IMR-90 (cell line): ENCODE data around the gene VAT1L. TPM values are rescaled to one million over a fixed set of nuclear protein-coding genes. Genes with fewer than 3 reads are reported as not detected.

Experiments used
- ATAC-seq: fragments of 200-7000 bp; cut with Tn5 transposase; 2 replicates; pipeline ENCODE4 v1.9.1; 2020; ENCODE audit warnings: low read depth, mild to moderate bottlenecking, moderate library complexity
- BruUV-seq: library from RNA; stranded (reverse); fragments of 400-500 nt; replicated peaks from 2 replicates; lab custom pipeline; 2021; lab: Mats Ljungman, UMichigan
- CTCF ChIA-PET: fragments of 300-600 bp; formaldehyde crosslinking; extraction: SDS; loops from one replicate; lab custom pipeline; 2021; ENCODE audit warnings: antibody characterized with exemption; lab: Yijun Ruan, JAX
- POLR2A ChIA-PET: fragments of 300-600 bp; sonication (Branson Sonifier 250); formaldehyde crosslinking; loops from one replicate; lab custom pipeline; 2022; ENCODE audit warnings: antibody characterized with exemption; ENCODE audit not compliant: unreplicated experiment; lab: Charles Lee
- DNase-seq: peaks from one replicate; pipeline ENCODE4 v3.0.0; 2013
- H2AFZ ChIP-seq: replicated peaks from 2 replicates; pipeline ENCODE3; 2013; ENCODE audit warnings: low read length, mild to moderate bottlenecking; ENCODE audit not compliant: poor library complexity
- H2AK5ac ChIP-seq: 2 replicates; pipeline ENCODE4 v1.6.1; 2013; ENCODE audit warnings: low read depth, low read length, inconsistent platforms
- H2AK9ac ChIP-seq: replicated peaks from 2 replicates; pipeline ENCODE3; 2013; ENCODE audit warnings: mild to moderate bottlenecking, low read depth, low read length, moderate library complexity; ENCODE audit not compliant: poor library complexity
- H2BK120ac ChIP-seq: 2 replicates; pipeline ENCODE4 v1.6.1; 2013; ENCODE audit warnings: low read depth, low read length, inconsistent platforms
- H2BK15ac ChIP-seq: 3 replicates; pipeline ENCODE4 v1.6.1; 2013; ENCODE audit warnings: low read depth, low read length, inconsistent platforms
- H2BK20ac ChIP-seq: 2 replicates; pipeline ENCODE4 v1.6.1; 2013; ENCODE audit warnings: low read depth, mild to moderate bottlenecking, inconsistent platforms, low read length, moderate library complexity
- H2BK5ac ChIP-seq: 2 replicates; pipeline ENCODE4 v1.6.1; 2013; ENCODE audit warnings: mild to moderate bottlenecking, low read depth, low read length, inconsistent platforms; ENCODE audit not compliant: poor library complexity, severe bottlenecking
- H3K14ac ChIP-seq: replicated peaks from 2 replicates; pipeline ENCODE4 v1.6.1; 2013; ENCODE audit warnings: low read depth, low read length, inconsistent platforms
- H3K18ac ChIP-seq: 2 replicates; pipeline ENCODE4 v1.6.1; 2013; ENCODE audit warnings: low read depth, low read length, control low read depth
- H3K23ac ChIP-seq: 2 replicates; pipeline ENCODE4 v1.6.1; 2013; ENCODE audit warnings: low read depth, low read length, inconsistent platforms
- H3K27ac ChIP-seq: 2 replicates; pipeline ENCODE4 v1.5.1; 2013; ENCODE audit warnings: mild to moderate bottlenecking, control low read depth, low read length; ENCODE audit not compliant: insufficient read depth
- H3K27me3 ChIP-seq: 2 replicates; pipeline ENCODE4 v1.6.1; 2013; ENCODE audit warnings: low read length; ENCODE audit not compliant: control insufficient read depth, insufficient read depth
- H3K36me3 ChIP-seq: 2 replicates; pipeline ENCODE4 v1.6.1; 2013; ENCODE audit warnings: low read length, mixed read lengths; ENCODE audit not compliant: control insufficient read depth, insufficient read depth
- H3K4ac ChIP-seq: 2 replicates; pipeline ENCODE4 v1.6.1; 2013; ENCODE audit warnings: low read depth, low read length, inconsistent platforms
- H3K4me1 ChIP-seq: 2 replicates; pipeline ENCODE4 v1.6.1; 2013; ENCODE audit warnings: low read length, mixed read lengths; ENCODE audit not compliant: control insufficient read depth, insufficient read depth
- H3K4me2 ChIP-seq: 2 replicates; pipeline ENCODE4 v1.6.1; 2013; ENCODE audit warnings: low read depth, mild to moderate bottlenecking, control low read depth, low read length, moderate library complexity
- H3K4me3 ChIP-seq: 2 replicates; pipeline ENCODE4 v1.5.1; 2013; ENCODE audit warnings: low read depth, mild to moderate bottlenecking, control low read depth, low read length, moderate library complexity; ENCODE audit not compliant: insufficient read depth
- H3K56ac ChIP-seq: 2 replicates; pipeline ENCODE4 v1.6.1; 2013; ENCODE audit warnings: low read length, inconsistent platforms; ENCODE audit not compliant: insufficient read depth; ENCODE audit errors: extremely low read depth
- H3K79me1 ChIP-seq, 2 experiments: 2 replicates each; pipeline ENCODE4 v1.6.1; 2013; ENCODE audit warnings: low read length in 2 of 2, inconsistent platforms in 1 of 2, low read depth in 1 of 2
- H3K9ac ChIP-seq: 2 replicates; pipeline ENCODE4 v1.6.1; 2013; ENCODE audit warnings: low read depth, low read length, control low read depth
- H3K9me1 ChIP-seq: 2 replicates; pipeline ENCODE4 v1.6.1; 2013; ENCODE audit warnings: low read length, inconsistent platforms; ENCODE audit not compliant: insufficient read depth
- H3K9me3 ChIP-seq: 2 replicates; pipeline ENCODE4 v1.6.1; 2013; ENCODE audit warnings: low read length; ENCODE audit not compliant: control insufficient read depth, insufficient read depth
- H4K20me1 ChIP-seq: 2 replicates; pipeline ENCODE4 v1.6.1; 2013; ENCODE audit warnings: low read length, inconsistent platforms; ENCODE audit not compliant: insufficient read depth
- H4K5ac ChIP-seq: 2 replicates; pipeline ENCODE4 v1.6.1; 2013; ENCODE audit warnings: mild to moderate bottlenecking, low read depth, low read length, control low read depth
- H4K8ac ChIP-seq, 2 experiments: 2 replicates each; pipeline ENCODE4 v1.6.1; 2013; ENCODE audit warnings: low read depth in 2 of 2, low read length in 2 of 2, control low read depth in 1 of 2, inconsistent platforms in 1 of 2
- H4K91ac ChIP-seq: 2 replicates; pipeline ENCODE4 v1.6.1; 2013; ENCODE audit warnings: low read depth, low read length, inconsistent platforms; ENCODE audit not compliant: insufficient read depth
- BHLHE40 ChIP-seq: fragments of 150-350 bp; IDR thresholded peaks from 2 replicates; pipeline ENCODE4 v1.6.1; 2016; ENCODE audit warnings: mild to moderate bottlenecking, low read depth, low read length
- RAD21 ChIP-seq: IDR thresholded peaks from 2 replicates; pipeline ENCODE4 v1.6.1; 2012; ENCODE audit warnings: low read length, improper control_type of control experiment
- WGBS, 2 experiments: methylation state at CpG; one replicate each; pipeline versions ENCODE4 v1.1.5 to v1.1.7; 2013; ENCODE audit warnings: missing lambda C conversion rate in 2 of 2; ENCODE audit not compliant: insufficient read length in 1 of 2; ENCODE audit errors: extremely low coverage in 2 of 2; 5-methylcytosine and 5-hydroxymethylcytosine counted together
- dilution Hi-C: fragments of 300-500 bp; cut with HindIII; formaldehyde crosslinking; loops from one replicate; pipeline ENCODE4 v1.14.3; 2018; ENCODE audit warnings: low sequenced_read_pairs; ENCODE audit not compliant: unreplicated experiment
- in situ Hi-C: fragments of 300-500 bp; cut with MboI; formaldehyde crosslinking; loops from 3 replicates; pipeline ENCODE4 v1.14.3; 2019; ENCODE audit warnings: low sequenced_read_pairs, inconsistent platforms, mixed read lengths
- intact Hi-C: fragments of 100-400 bp; cut with micrococcal nuclease; formaldehyde crosslinking; loops from 2 replicates; pipeline ENCODE4 v1.10.0; 2022
- polyA plus RNA-seq, 3 experiments: library from polyadenylated mRNA; depleted of rRNA; stranded (reverse); fragments of >200 nt; gene quantifications; 2 replicates each; pipeline ENCODE4 v1.2.3, GENCODE V29; 2012; ENCODE audit warnings: low replicate concordance in 1 of 3
- total RNA-seq: library from RNA; depleted of rRNA; stranded (reverse); fragments of >200 nt; gene quantifications from 2 replicates; pipeline ENCODE4 v1.2.3, GENCODE V29; 2012

Gene VAT1L
- total and polyA plus RNA-seq, 2 of the 4 experiments (the other 2 are of a cell fraction) = 15.4 to 18.5 TPM

DNA sequence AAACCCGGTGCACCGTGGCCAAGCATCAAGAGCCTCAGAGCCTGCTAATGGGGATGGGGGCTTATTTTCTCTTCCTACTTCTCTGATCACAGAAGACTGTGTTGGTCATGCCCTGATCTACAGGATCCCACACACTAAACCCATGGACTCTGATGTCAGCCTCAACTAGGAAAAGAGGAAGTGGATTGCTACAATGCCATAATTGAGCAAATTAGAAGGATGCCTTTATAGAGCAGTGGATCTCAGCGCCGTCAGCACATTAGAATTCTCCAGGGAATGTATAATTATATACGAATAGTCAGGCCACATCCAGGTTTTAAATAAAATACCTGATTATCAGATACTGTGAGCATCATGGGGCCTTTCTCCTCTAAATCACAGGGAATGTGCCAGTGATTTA is 64.8 kb downstream of the VAT1L start:
- Histone ChIP-seq H3K4ac (no peak overlapping the region; the same call in 1 of the 2 replicates), H3K9me3 (no peaks in the 10 kb centered on the region), H3K56ac (no peak overlapping the region), H2AK9ac (no peak overlapping the region), H3K27ac (no peak overlapping the region), H3K36me3 (no peaks in the 10 kb centered on the region), H4K8ac (no peak overlapping the region), H2BK20ac (no peak overlapping the region), H2AFZ (no peak overlapping the region), H4K20me1 (no peaks in the 10 kb centered on the region), H2BK5ac (no peak overlapping the region), H3K9ac (no peak overlapping the region), H3K14ac (no peak overlapping the region), H3K23ac (no peak overlapping the region), H3K18ac (no peak overlapping the region), H3K79me1 (0 out of 4 replicates have a peak, but pooled peaks cover 0 to 3% of the 10 kb centered on the region in 2 experiments), H2BK15ac (peak overlapping the region; percentile 14; the same call in 1 of the 3 replicates), H4K5ac (no peak overlapping the region), H3K4me1 (peaks cover 2% of the 10 kb centered on the region; the same call in 1 of the 2 replicates), H2AK5ac (no peak overlapping the region), H3K4me2 (no peak overlapping the region), H3K9me1 (peaks cover 15% of the 10 kb centered on the region; the same call in 1 of the 2 replicates), H4K91ac (no peak overlapping the region), H3K27me3 (no peaks in the 10 kb centered on the region), H3K4me3 (no peak overlapping the region), H2BK120ac (no peak overlapping the region)
- intact Hi-C loops = no loop called here
- no TSS peak for BruUV-seq
- WGBS, 2 experiments = no CpG with 5 or more reads among the region's 5 CpGs
- POLR2A ChIA-PET = no interaction called here
- no peak for ATAC-seq
- DNase-seq = no peak
- TF ChIP-seq BHLHE40 (no peak), RAD21 (no peak)
- in situ Hi-C loops = no loop called here
- dilution Hi-C loops = no loop called here
- CTCF ChIA-PET = interaction anchor here (0.9 kb wide), 1 partner anchor 71 kb away, joined by 11 read pairs; no protein-coding TSS in a partner anchor
